Vagina (tissue), 2 donors: ENCODE results near the gene ZNF783. TPM values are rescaled to one million over a fixed set of nuclear protein-coding genes. Genes with fewer than 3 reads are reported as not detected.
A peak's percentile ranks its signal among the peaks of the same experiment; 100 is the strongest.

Experiments used
- DNase-seq, 2 donors: peaks; one replicate each; pipeline ENCODE4 v3.0.0-alpha.2; 2017; ENCODE audit errors: extremely low spot score in 2 of 2
- H3K27ac ChIP-seq: fragments of 200-600 bp; sonication (generic); one replicate; pipeline ENCODE4 v1.5.1; 2019
- H3K27me3 ChIP-seq: fragments of 200-600 bp; sonication (generic); one replicate; pipeline ENCODE4 v1.5.1; 2019
- H3K36me3 ChIP-seq, 2 donors: fragments of 200-600 bp; sonication (generic); one replicate each; pipeline ENCODE4 v1.5.1; 2017 to 2019
- H3K4me1 ChIP-seq: fragments of 200-600 bp; sonication (generic); one replicate; pipeline ENCODE4 v1.5.1; 2019
- H3K4me3 ChIP-seq, 2 donors: fragments of 200-600 bp; sonication (generic); 1 replicate in 1 of 2; 2 replicates in 1 of 2; pipeline ENCODE4 v1.5.1; 2016 to 2019
- H3K9me3 ChIP-seq: fragments of 200-600 bp; sonication (generic); one replicate; pipeline ENCODE4 v1.5.1; 2019
- POLR2A ChIP-seq, 2 donors: fragments of 450-650 bp; IDR thresholded peaks; one replicate each; pipeline ENCODE4 v1.6.1; 2017; ENCODE audit warnings: antibody characterized with exemption in 2 of 2, mild to moderate bottlenecking in 2 of 2, moderate library complexity in 2 of 2
- POLR2AphosphoS5 ChIP-seq, 2 donors: sonication (generic); formaldehyde crosslinking; IDR thresholded peaks; one replicate each; pipeline ENCODE4 v1.9.0; 2017; ENCODE audit warnings: antibody characterized with exemption in 2 of 2, mild to moderate bottlenecking in 2 of 2, low read depth in 1 of 2; ENCODE audit not compliant: insufficient read depth in 1 of 2
- intact Hi-C: fragments of 100-400 bp; cut with DNase I; formaldehyde crosslinking; loops from one replicate; pipeline ENCODE4 v1.15.1; 2023
- total RNA-seq: library from RNA; depleted of rRNA; stranded (reverse); fragments of >200 nt; gene quantifications from one replicate; pipeline ENCODE4 v1.2.3, GENCODE V29; 2016
- TF ChIP-seq, protein P1 (sequence below), 3 experiments: fragments of 450-650 bp in 2 of 3; fragments of 200-600 bp in 1 of 3; sonication (generic) in 1 of 3; IDR thresholded peaks; one replicate each; pipeline ENCODE4 v1.5.1; 2017 to 2019; ENCODE audit warnings: antibody characterized with exemption in 3 of 3, mild to moderate bottlenecking in 2 of 3, moderate library complexity in 2 of 3

ZNF783 gene
- total RNA-seq, 1 donor from 2014 or later: 13.8 TPM

- Histone ChIP-seq H3K4me1 (no peaks in the 10 kb centered on the region), H3K4me3 (no peak overlapping the region), H3K9me3 (no peaks in the 10 kb centered on the region), H3K27me3 (no peaks in the 10 kb centered on the region), H3K36me3 (peaks cover 0 to 12% of the 10 kb centered on the region in 2 donors), H3K27ac (no peak overlapping the region)
- intact Hi-C loops: no loop called here
- peak in 1 of 2 donors; percentile 58 for DNase-seq
- TF ChIP-seq, protein P1, sequence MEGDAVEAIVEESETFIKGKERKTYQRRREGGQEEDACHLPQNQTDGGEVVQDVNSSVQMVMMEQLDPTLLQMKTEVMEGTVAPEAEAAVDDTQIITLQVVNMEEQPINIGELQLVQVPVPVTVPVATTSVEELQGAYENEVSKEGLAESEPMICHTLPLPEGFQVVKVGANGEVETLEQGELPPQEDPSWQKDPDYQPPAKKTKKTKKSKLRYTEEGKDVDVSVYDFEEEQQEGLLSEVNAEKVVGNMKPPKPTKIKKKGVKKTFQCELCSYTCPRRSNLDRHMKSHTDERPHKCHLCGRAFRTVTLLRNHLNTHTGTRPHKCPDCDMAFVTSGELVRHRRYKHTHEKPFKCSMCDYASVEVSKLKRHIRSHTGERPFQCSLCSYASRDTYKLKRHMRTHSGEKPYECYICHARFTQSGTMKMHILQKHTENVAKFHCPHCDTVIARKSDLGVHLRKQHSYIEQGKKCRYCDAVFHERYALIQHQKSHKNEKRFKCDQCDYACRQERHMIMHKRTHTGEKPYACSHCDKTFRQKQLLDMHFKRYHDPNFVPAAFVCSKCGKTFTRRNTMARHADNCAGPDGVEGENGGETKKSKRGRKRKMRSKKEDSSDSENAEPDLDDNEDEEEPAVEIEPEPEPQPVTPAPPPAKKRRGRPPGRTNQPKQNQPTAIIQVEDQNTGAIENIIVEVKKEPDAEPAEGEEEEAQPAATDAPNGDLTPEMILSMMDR (IDR thresholded peaks at IDR 0.05): no peak
- TF ChIP-seq POLR2A (IDR thresholded peaks at IDR 0.05): no peak
- TF ChIP-seq POLR2AphosphoS5 (IDR thresholded peaks at IDR 0.05; ENCODE audit: insufficient read depth in 1 of 2, low read depth in 1 of 2): no peak
Measured at GRCh38 chr7:149295481-149295850, 33.5 kb downstream of the ZNF783 start.

DNA sequence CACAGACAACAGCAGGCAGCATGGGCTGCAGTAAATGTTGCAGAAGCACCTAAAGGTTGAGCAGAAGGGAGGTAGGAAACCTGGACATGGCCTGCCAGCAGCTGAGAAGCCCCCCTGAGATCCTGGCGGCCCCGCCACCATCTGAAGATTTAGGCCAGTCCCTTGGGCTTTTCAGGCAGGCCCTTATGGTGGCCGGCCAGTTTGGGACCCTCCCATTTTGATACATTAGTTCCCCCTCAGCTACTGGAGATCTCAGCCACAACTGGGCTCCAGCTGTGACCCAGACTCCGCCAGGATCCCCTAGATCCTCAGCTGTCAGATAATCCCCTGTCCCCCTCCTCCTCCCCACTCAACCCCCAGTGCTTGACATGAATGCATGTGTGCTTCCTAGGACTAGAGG lies 34.4 kb downstream of the ZNF783 start:
- no peaks in the 10 kb centered on the region for H3K27me3 ChIP-seq
- intact Hi-C loops: no loop called here
- peaks cover 0 to 12% of the 10 kb centered on the region in 2 donors for H3K36me3 ChIP-seq
- no peaks in the 10 kb centered on the region for H3K4me1 ChIP-seq
- no peaks in the 10 kb centered on the region for H3K9me3 ChIP-seq
- TF ChIP-seq POLR2A (IDR thresholded peaks at IDR 0.05) (no peak), POLR2AphosphoS5 (IDR thresholded peaks at IDR 0.05; ENCODE audit: insufficient read depth in 1 of 2, low read depth in 1 of 2) (no peak)
- TF ChIP-seq, protein P1 (IDR thresholded peaks at IDR 0.05): no peak
- H3K27ac ChIP-seq: no peak overlapping the region
- H3K4me3 ChIP-seq: no peak overlapping the region
- DNase-seq: peak in 1 of 2 donors; percentile 79

DNA sequence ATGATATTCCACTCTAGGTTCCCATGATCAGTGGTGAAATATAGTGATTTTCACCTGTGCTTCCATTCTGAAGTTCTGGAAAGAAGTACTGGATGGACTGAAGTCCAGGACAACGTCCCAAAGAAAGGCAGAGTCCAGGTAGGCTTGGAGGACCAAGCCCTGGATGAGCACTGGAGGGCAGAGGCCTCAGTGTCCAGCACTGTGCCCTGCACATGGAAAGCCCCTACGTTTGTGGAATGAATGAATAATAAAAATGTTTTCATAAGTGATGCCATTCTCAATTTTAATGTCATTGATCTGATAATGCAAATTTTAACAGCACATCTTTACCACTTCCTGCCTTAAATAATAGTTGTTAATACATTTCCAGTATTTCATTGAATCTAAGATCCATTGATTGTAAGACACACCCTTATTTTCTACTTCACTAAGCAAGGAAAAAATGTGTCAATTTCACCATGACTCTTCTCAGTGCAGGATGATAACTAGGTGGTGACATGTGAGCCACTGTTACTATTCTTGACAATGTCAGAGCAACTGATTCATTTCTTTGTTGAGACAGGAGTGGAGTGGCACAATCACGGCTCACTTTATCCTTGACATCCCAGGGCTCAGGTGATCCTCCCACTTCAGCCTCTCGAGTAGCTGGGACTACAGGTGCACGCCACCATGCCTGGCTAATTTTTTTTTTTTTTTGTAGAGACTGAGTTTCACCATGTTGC lies 35.2 kb downstream of the ZNF783 start:
- Histone ChIP-seq H3K9me3 (no peaks in the 10 kb centered on the region), H3K36me3 (peaks cover 0 to 12% of the 10 kb centered on the region in 2 donors), H3K27me3 (no peaks in the 10 kb centered on the region), H3K27ac (no peak overlapping the region), H3K4me3 (no peak overlapping the region), H3K4me1 (no peaks in the 10 kb centered on the region)
- TF ChIP-seq POLR2A (IDR thresholded peaks at IDR 0.05): no peak
- TF ChIP-seq, protein P1 (IDR thresholded peaks at IDR 0.05): no peak
- no peak for TF ChIP-seq POLR2AphosphoS5 (IDR thresholded peaks at IDR 0.05; ENCODE audit: insufficient read depth in 1 of 2, low read depth in 1 of 2)
- no peak for DNase-seq
- intact Hi-C loops: no loop called here

- DNase-seq: peak; percentile 11 to 25
- no peak overlapping the region for H3K27ac ChIP-seq
- H3K36me3 ChIP-seq: no peaks in the 10 kb centered on the region
- intact Hi-C loops: no loop called here
- H3K27me3 ChIP-seq: no peaks in the 10 kb centered on the region
- no peaks in the 10 kb centered on the region for H3K4me1 ChIP-seq
- H3K4me3 ChIP-seq: no peak overlapping the region
- TF ChIP-seq POLR2AphosphoS5 (IDR thresholded peaks at IDR 0.05; ENCODE audit: insufficient read depth in 1 of 2, low read depth in 1 of 2) (no peak), POLR2A (IDR thresholded peaks at IDR 0.05) (no peak)
- TF ChIP-seq, protein P1 (IDR thresholded peaks at IDR 0.05): no peak
- no peaks in the 10 kb centered on the region for H3K9me3 ChIP-seq
Measured at GRCh38 chr7:149300620-149301285, 38.8 kb downstream of the ZNF783 start.

GRCh38 chr7:149302222-149302621 lies 40.2 kb downstream of the ZNF783 start:
- H3K27ac ChIP-seq: no peak overlapping the region
- intact Hi-C loops: no loop called here
- H3K4me3 ChIP-seq: no peak overlapping the region
- no peaks in the 10 kb centered on the region for H3K36me3 ChIP-seq
- TF ChIP-seq, protein P1 (IDR thresholded peaks at IDR 0.05): no peak
- TF ChIP-seq POLR2A (IDR thresholded peaks at IDR 0.05) (no peak), POLR2AphosphoS5 (IDR thresholded peaks at IDR 0.05; ENCODE audit: insufficient read depth in 1 of 2, low read depth in 1 of 2) (no peak)
- H3K4me1 ChIP-seq: no peaks in the 10 kb centered on the region
- H3K9me3 ChIP-seq: no peaks in the 10 kb centered on the region
- DNase-seq: peak in 1 of 2 donors; percentile 67
- H3K27me3 ChIP-seq: no peaks in the 10 kb centered on the region
